Activated CD4-positive, CD25-positive, alpha-beta regulatory T cell treated with anti-CD3 and anti-CD28 coated beads, Interleukin-2, amount 50 U/mL, for 24 hours (primary cell): ENCODE results near the gene FEM1A.
"Not testable (repeated sequence)": the region's sequence is repeated elsewhere in the genome, so short reads cannot be mapped to it uniquely, and the experiment has no call there.

Experiments used
- ATAC-seq, 2 donors: fragments of 150-1000 bp; cut with Tn5 transposase; one replicate each; pipeline ENCODE4 v1.10.0; 2021; ENCODE audit warnings: mild to moderate bottlenecking in 1 of 2, moderate library complexity in 1 of 2

FEM1A gene, protein sequence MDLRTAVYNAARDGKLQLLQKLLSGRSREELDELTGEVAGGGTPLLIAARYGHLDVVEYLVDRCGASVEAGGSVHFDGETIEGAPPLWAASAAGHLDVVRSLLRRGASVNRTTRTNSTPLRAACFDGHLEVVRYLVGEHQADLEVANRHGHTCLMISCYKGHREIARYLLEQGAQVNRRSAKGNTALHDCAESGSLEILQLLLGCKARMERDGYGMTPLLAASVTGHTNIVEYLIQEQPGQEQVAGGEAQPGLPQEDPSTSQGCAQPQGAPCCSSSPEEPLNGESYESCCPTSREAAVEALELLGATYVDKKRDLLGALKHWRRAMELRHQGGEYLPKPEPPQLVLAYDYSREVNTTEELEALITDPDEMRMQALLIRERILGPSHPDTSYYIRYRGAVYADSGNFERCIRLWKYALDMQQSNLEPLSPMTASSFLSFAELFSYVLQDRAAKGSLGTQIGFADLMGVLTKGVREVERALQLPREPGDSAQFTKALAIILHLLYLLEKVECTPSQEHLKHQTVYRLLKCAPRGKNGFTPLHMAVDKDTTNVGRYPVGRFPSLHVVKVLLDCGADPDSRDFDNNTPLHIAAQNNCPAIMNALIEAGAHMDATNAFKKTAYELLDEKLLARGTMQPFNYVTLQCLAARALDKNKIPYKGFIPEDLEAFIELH

DNA sequence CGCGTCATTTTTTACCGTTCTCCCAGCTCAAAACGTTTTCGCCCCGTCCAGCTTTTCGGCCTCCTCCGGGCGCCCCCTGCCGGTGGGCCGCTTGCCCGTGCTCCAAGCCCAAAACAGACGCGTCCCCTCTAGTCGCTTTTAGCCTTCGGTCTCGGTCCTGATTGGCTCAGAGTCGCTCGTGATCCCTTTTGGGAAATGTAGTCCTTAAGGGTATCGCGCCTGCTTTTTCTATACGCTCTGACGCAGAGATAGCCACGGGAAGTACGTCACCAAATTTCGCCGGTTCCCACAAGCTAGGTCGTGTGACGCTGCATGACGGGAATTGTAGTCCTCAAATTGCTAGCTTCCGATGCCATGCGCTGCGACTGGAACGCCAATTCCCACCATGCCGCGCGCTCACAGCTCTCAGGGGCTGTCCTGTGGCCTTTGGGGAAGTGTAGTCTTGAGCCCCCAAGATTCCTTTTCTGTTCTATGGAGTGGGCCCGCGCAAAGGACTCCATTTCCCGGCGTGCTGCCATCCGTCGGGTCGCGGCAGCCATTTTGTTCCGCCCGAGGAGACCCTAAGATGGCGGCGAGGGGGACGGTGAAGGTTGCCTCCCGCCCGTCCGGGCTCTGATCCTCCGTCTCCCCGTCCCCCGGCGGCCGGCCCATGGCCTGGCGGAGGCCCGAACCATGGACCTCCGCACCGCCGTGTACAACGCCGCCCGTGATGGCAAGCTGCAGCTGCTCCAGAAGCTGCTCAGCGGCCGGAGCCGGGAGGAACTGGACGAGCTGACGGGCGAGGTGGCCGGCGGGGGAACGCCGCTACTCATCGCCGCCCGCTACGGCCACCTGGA lies at the start of gene FEM1A:
FEM1A (plus strand) TSS at position 552 of the 836 bp plus-strand sequence; CDS start at position 673, 121 bp downstream.
- peak; percentile 92 to 96 for ATAC-seq

DNA sequence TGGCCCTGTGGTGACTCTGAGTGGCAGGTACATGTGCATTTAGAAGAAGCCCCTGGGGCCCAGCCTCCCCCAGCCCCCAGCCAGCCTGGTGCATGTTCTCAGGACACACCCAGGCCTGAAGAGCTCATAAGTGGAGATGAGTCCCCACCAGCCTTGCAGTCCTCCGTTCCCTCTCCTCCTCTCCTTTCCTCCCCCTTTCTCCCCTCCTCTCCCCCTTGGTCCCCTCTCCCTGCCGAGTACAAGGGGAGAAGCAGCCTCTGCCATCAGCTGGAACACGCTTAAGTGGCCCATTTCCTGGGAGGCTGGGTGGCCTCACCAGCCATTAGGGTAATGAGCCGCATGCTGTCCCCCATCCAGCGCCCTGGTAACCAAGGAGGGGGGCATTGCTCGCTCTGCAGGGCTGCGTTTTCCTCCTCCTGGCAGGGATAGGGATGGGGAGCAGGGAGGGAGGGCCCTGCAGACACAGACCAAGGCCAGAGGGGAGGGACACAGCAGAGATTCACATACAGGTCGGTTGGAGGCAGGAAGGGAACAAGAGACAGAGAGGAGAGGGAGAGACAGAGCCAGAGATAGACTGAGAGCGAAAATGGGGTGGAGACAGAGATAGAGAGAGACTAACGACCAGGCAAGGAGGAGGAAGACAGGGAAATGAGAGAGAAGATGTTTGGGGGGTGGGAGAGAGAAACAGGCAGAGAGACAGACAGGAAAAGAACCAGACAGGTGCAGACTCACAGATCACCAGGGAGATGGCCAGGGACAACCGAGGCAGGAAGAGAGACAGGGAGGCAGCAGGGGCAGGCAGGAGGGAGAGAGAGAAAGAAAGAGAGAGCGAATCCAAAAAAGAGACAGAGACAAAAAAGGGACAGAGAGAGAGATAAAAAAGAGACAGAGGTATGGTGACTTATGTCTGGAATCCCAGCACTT lies 48.5 kb upstream of the FEM1A start:
- no peak for ATAC-seq

DNA sequence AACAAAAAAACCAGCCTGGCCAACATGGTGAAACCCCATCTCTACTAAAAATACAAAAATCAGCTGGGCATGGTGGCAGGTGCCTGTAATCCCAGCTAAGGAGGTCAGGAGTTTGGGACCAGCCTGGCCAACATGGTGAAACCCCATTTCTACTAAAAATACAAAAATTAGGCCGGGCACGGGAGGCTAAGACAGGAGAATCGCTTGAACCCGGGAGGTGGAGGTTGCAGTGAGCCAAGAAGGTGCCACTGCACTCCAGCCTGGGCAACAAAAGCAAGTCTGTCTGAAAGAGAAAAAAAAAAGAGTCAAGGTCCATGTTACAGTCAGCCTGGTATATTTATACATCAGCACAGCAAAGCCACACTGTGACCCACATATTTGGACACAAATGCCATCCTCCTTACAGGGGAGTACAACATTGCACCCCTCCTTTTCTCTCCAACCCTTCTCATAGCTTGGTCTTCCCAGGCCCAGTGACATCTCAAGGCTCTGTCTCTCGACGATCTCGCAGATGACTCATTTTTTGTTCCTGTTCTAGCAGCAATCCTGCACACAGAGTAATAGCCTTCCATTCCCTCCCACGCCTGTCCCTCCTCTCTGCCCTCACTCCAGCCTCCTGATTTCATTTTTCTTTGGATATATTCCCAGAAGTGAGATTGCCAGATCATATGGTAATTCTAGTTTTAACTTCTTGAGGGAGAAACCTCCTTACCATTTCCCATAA lies 46.9 kb upstream of the FEM1A start:
- ATAC-seq, result no peak

DNA sequence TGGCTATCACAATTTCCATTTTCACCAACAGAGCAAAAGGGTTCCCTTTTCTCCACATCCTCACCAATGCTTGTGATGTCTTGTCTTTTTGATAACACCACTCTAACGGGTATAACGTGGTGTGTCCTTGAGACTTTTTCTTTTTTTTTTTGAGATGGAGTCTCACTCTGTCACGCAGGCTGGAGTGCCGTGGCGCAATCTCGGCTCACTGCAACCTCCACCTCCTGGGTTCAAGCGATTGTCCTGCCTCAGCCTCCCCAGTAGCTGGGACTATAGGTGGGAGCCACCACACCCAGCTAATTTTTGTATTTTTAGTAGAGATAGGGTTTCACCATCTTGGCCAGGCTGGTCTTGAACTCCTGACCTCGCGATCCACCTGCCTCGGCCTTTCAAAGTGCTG lies 46.4 kb upstream of the FEM1A start:
- ATAC-seq, result not testable (repeated sequence)

DNA sequence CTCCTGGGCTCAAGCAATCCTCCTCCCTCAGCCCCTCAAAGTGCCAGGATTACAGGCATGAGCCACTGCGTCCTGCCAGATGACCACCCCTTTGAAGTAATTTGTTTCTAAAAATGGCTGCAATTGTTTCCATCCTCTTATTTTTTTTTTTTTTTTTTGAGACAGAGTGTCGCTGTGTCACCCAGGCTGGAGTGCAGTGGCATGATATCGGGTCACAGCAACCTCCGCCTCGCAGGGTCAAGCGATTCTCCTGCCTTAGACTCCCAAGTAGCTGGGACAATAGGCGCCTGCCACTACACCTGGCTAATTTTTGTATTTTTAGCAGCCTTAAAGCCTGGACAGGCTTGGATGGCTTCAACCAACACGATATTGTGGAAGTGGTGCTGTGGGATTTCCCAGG lies 45.5 kb upstream of the FEM1A start:
- no peak for ATAC-seq

DNA sequence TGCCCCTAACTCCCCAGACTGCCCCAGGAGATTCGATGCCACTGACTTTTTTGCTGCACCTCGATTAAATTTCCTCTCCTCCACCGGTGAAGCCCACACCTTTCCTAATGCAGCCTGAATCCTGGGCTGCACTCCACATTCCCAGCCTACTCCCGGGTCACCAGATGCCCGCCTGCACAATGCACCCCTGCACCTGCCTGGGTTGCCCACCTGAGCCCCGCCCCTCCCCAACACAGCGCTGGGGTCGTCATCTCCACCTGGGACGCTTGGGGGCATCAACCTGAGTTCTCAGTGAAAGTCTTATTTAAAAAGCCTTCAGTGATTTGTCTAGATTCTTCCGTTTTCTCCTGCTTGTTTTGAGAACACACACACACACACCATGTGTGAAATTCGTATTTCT lies 43.3 kb upstream of the FEM1A start:
- ATAC-seq, result no peak

DNA sequence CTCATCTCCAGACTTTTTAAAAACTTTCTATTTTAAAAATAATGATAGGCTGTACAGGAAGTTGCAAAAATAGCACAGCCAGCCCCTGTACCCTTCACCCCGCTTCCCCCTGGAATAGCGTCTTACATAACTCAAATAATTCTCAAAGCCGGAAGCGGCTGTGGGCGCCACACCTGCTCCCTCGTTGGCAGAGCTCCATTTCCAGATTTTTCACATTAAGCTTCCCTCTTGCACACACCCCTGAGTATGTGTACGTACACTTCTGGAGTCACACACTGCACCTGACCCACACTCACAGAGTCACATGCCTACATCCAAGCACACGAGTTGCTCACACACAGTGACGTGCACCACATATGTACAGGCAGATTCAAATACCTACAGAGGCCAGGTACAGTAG lies 42.9 kb upstream of the FEM1A start:
- no peak for ATAC-seq

DNA sequence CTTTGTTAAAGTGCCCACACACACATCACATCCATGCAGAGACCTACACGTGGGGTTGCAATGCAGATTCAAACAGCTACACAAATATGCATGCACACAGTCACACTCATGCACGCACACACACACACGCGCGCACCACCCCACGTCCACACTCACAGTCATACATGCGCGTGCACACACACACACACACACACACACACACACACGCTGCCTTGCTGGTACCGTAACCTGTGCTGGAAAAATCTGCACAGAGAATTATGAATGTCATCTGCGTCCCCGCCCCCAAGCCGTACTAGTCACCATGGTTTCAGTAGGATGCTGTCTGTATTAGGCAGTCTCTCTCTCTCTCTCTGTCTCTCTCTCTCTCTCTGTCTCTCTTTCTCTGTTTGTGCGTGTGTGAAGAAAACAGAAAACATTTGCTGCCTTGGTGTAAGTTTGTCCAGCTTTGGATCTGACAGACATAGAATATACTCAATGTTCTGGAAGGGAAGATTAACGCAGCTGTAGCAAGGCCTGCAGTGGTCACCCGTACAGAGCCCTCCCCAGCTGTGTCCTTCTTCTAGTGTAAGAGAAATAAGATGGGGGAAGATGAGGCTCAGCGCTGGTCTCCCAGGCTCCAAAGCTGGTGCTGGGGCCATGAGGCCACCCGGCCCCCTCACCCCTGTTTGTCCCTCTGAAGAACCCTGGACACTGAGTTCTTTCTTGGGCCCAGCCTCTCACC lies 41.5 kb upstream of the FEM1A start:
- no peak for ATAC-seq

DNA sequence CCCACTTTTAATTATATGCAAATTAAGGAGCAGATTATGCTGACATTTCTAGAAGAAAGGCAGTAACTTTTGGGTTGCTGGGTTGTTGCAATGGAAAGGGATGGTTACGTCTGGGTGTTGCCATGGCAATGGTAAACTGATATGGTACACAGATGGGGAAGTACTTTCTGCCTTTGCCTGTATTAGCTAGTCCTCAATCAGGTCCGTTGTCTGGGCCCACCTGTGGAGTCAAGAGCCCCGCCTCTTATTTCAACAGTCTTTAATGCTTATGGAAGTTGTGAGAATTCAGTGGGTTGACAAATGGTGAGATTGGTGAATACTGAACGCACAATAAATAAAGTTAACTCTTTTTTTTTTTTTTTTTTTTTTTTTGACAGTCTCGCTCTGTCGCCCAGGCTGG lies 37.3 kb upstream of the FEM1A start:
- ATAC-seq, result no peak

DNA sequence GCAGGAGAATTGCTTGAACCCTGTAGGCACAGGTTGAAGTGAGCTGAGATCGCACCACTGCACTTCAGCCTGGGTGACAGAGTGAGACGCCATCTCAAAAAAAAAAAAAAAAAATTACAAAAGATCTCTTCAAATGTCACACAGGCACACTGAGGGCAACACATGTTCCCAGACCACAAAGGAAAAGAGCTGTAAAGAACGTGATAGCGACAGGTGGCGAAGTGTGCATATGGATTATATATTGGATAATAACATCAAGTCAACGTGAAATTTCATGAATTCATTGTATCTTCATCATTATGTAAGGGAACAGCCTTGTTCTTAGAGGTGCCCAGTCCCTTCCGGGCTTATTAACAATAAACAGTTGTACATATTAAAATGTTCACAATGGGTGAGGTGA lies 36.1 kb upstream of the FEM1A start:
- no peak for ATAC-seq

DNA sequence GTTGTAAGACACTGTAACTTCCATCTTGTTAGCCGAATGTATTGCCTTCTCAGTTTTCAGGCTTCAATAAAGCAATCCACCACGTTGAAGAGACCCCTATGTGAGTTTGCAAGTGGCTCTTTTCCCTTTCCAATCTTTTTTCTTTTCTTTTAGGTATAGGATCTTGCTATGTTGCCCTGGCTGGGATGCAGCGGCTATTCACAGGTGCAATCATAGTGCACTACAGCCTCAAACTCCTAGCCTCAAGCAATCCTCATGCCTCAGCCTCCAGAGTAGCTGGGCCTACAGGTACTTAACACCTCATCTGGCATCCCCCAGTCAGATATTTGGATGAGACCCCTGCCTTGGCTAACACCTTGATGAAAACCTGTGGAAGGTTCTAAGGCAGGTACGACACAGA lies 33.5 kb upstream of the FEM1A start:
- ATAC-seq, result no peak

DNA sequence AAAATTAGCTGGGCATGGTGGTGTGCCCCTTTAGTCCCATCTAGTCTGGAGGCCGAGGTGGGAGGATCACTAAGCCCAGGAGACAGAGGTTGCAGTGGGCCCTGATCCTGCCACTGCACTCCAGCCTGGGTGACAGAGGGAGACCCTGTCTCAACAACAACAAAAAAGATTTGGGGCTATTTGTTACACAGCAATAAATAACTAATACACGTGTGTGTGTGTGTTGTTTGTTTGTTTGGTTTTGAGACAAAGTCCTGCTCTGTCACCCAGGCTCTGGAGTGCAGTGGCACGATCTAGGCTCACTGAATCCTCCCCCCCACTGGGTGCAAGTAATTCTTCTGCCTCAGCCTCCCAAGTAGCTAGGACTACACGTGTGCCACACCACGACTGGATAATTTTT lies 32.9 kb upstream of the FEM1A start:
- ATAC-seq, result no peak

DNA sequence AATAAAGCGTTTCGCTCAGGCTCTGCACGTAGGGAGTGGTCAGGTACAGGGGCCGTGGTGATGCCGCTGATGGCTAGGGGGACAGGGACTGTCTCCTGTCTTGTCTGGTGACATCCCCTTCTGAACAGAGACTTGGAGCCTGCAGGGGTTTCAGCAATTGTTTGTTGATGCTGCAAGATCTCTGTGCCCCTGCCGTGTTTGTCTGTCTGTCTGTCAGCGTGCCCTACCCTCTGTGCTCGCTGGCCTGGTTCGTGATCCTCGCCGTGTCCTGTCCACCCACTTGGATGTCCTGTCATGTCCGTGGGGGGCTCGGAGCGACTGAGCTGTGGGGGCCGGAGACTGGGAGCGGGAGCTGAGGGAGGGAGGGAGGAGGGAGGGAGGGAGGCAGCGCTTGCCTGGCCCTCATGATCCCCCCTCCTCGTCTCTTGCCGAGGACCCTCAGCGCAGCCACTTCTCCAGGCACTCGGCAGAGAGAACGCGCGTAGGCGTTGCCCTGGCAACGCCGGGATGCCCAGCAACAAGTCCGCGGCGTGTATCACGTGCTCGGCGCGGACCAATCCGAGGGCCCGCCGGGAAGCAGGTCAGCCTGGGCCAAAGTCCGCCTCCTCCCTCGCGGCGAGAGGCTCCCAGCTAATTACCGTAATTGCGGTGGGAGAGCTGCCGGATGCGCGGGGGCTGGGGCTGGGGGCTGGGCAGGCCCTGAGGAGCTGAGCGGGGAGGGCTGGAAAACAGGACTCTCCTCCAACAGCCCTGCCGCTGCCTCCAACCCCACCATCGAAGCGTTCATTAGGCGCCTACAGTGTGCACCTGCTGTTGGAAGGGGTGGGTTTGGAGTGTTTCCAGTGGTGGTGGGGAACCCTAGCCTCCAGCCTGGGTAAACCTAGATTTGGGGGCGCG lies 31.9 kb upstream of the FEM1A start:
- peak; percentile 80 to 82 for ATAC-seq

DNA sequence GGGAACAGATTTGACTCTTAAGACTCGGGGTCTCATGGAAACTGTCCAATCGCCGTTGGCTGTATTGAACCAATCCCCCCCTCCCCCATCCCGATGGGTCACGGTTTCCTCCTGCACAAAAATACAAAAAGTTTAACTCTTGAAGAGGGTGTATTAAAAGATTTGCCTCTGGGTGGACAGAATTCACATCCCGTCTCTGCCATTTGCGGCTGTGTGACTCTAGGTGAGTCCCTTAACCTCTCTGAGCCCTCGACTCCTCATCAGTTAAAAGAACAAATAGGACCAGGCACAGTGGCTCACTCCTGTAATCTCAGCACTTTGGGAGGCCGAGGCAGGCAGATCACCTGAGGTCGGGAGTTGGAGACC lies 31.3 kb upstream of the FEM1A start:
- no peak for ATAC-seq

DNA sequence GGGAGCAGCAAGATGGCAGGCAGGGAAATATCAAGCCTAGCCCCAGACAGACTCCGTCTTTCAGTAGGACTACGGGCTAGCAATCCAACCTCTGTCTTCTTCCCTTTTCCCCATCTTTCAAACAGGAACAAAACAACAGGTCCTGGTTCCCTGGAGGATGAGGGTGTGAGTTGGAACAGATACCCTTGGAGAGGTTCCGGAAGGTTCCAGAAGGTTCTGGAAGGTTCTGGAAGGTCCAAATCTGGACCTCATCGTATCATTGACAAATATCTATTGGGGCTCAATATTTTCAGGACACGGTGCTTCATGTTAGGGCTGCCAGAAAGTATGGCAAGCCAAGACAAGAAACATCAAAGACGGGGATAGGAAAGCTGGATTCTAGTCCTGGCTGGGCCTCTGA lies 28.5 kb upstream of the FEM1A start:
- ATAC-seq, result no peak

DNA sequence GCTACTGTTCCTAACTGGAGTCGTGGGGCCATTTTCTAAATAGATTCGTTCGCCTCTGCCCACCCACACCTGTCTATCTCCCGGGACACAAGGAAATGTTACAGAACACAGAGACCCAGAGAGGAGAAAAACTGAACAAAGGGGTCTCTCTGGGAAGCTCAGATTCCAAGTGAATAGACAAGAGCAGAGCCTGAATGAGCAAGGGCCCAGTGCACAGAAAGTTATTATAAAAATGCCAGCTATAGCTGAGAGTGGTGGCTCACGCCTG lies 27.2 kb upstream of the FEM1A start:
- no peak for ATAC-seq

DNA sequence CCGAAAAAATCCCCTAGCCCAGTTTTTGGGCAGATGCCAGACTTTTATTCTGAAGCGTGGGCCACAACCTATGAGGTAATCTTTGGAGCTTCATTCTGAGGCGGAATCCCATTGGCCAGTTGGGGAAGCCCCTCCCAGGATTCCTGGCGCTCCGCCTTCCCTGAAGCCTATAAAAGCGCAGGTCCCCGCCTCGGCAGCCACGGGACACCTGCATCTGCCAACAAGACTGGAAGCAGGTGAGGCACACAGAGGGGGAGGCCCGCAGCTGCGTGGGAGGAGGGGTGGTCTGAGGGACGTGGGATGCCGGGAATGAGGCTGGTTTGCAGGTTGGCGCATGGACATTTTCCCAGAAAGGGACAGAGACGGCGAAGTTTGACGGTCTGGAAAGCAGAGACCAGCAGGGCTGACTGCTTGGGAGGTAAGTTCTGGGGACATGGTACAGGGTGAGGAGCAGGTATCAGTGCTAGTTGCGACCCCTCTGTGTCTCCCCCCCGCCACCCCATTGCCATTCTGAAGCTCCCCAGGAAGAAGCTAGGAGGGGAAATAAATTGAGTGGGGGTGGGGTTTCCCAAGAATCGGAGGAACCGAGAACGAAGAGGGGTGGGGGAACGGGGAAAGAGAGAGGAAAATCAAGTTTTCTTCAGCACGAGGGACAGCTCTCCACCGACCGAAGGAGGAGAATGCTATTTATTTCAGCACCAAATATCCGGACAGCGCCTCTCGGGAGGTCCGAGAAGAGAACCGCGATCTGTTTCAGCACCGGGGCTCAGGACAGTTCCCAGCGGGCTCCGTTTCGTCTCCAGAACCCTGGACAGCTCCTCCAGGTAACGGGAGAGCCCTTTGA lies 22.4 kb upstream of the FEM1A start:
- ATAC-seq, result peak in 1 of 2 donors; percentile 59

DNA sequence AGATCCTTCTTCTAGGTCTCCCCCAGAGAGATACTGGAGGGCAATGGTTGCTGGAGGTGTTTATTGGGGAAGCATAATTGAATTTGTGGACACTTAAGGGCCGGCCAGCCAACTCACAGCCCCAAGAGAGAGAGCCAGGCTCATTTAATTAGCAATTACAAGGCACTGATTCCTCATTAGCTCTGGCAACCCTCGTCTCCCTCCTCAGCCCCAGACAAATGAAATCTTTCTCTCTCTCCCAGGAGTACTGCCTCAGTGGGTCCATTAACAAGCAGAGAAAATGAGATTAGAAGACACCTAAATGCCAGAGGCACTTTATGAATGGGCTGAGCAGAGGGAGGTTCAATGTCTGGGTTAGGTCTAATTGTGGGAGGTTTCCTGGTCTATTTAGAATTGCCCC lies 19.0 kb upstream of the FEM1A start:
- no peak for ATAC-seq

DNA sequence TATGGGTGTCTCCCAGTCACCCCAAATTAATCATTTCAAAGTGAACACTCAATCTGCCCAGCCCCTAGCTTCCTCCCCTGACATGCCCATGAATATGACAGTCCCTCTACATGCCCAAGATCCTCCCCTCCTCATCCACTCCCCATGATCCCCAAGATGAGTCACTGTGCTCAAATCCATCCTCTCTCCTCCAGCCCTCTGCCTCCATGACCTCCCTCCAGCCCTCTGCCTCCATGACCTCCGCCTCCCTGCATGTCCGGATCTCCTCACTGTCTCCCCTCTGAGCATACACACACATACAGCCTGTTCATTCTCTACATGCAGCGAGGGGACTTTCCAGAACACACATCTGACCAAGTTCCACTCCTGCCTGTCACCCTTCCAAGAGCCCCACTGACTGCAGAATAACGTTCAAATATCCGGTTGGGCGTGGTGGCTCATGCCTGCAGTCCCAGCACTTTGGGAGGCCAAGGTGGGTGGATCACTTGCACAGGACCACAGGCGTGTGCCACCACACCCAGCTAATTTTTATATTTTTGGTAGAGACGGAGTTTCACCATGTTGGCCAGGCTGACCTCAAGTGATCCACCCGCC lies 18.4 kb upstream of the FEM1A start:
- no peak for ATAC-seq
